ENCODE data around the gene ABT1. TPM values are rescaled to one million over a fixed set of nuclear protein-coding genes. Genes with fewer than 3 reads are reported as not detected.
"Not testable (repeated sequence)": the region's sequence is repeated elsewhere in the genome, so short reads cannot be mapped to it uniquely, and the experiment has no call there.

The ABT1 gene
- total RNA-seq (2014; rRNA removed; shearing (Covaris generic)) (10.9 and 12.9 TPM in 2 replicates), polyA plus RNA-seq (2016; fragmentation: Nextera tagmentation; extraction: Ambion mirVana) (17.3 and 17.6 TPM in 2 replicates)

DNA sequence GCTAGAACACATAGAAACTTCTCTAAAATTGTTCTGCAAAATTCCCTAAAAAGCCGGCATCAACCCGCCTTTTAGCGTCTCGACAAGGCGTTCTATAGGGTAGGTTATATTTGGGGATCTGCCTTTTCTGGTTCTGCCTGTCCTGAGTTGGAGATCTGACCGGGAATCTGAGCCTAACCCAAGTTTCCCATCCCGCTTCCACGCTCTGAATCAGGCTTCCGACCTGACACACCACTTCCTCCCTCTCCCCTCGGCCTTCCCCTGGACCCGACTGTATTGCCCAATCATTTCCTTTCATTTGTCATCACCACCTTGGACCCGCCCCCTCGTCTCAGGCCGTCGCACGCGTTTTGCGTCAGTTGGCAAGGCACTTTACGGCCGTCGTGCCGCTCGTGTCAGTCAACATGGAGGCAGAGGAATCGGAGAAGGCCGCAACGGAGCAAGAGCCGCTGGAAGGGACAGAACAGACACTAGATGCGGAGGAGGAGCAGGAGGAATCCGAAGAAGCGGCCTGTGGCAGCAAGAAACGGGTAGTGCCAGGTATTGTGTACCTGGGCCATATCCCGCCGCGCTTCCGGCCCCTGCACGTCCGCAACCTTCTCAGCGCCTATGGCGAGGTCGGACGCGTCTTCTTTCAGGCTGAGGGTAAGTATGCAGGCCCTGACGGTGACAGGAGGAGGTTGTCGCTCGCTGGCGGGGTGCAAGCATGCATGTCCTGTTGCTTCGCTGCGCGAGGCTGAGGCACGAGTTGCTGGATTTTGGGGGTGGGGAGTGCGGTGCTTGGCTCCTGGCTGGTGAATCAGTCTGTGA lies at the start of gene ABT1:
TSS of gene ABT1 (plus strand) at position 375 of the 810 bp plus-strand sequence. CDS start at position 405, 30 bp downstream.
- no peaks in the 10 kb centered on the region; the same call in 1 of the 2 replicates for H3K27me3 ChIP-seq (replicated peaks; ENCODE audit: insufficient read depth)
- peak within 1 kb of the TSS; percentile 71 for H3K27ac ChIP-seq
- no peaks in the 10 kb centered on the region for H3K9me2 ChIP-seq (ENCODE audit: insufficient read depth)
- WGBS, 2 experiments (ENCODE audit: low coverage in 1 of 2, low lambda C conversion rate in 2 of 2, missing lambda C conversion rate in 2 of 2) = 1% methylated on average over 51 of the region's 51 CpGs
- no peak for TF ChIP-seq EZH2phosphoT487 (IDR thresholded peaks at IDR 0.05; ENCODE audit: insufficient read depth, low read depth)
- no peak for TF ChIP-seq EZH2 (IDR thresholded peaks at IDR 0.05; ENCODE audit: insufficient read depth, poor library complexity, severe bottlenecking)
- in situ Hi-C loops (cut with MboI) = no loop called here
- H4K20me1 ChIP-seq (ENCODE audit: insufficient read depth) = no peaks in the 10 kb centered on the region
- peak within 1 kb of the TSS; percentile 96 for H3K4me3 ChIP-seq
- no peaks in the 10 kb centered on the region for H3K9me3 ChIP-seq (ENCODE audit: low read depth)
- 0 out of 2 replicates have a peak, but pooled peaks cover 5% of the 10 kb centered on the region for H3K4me1 ChIP-seq (ENCODE audit: insufficient read depth)
- H3K79me2 ChIP-seq (ENCODE audit: insufficient read depth) = peaks cover 30% of the 10 kb centered on the region
- peak; percentile 99 for DNase-seq
- H3K9ac ChIP-seq = peak within 1 kb of the TSS; percentile 95
- H2AFZ ChIP-seq = peak within 1 kb of the TSS; percentile 87
- peak within 1 kb of the TSS; percentile 93 for H3K4me2 ChIP-seq (ENCODE audit: unreplicated experiment)
- peaks cover 32% of the 10 kb centered on the region; the same call in 1 of the 2 replicates for H3F3A ChIP-seq (ENCODE audit: insufficient read depth)
- peaks cover 14% of the 10 kb centered on the region for H3K36me3 ChIP-seq (ENCODE audit: low read depth)

DNA sequence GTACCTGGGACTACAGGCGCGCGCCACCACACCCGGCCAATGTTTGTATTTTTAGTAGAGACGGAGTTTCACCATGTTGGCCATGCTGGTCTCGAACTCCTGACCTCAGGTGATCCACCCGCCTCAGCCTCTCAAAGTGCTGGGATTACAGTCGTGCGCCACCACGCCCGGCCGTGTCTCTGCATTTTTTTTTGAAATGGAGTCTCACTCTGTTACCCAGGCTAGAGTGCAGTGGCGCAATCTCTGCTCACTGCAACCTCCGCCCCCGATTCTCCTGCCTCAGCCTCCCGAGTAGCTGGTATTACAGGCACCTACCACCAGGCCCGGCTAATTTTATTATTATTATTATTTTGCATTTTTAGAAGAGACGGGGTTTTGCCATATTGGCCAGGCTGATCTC lies 49.4 kb upstream of the ABT1 start:
- not testable (repeated sequence) for H3K4me2 ChIP-seq (ENCODE audit: unreplicated experiment); H2AFZ ChIP-seq; H3K9ac ChIP-seq; H3K4me1 ChIP-seq (ENCODE audit: insufficient read depth); H3K9me3 ChIP-seq (ENCODE audit: low read depth); H3K27me3 ChIP-seq (replicated peaks; ENCODE audit: insufficient read depth); H4K20me1 ChIP-seq (ENCODE audit: insufficient read depth); H3F3A ChIP-seq (ENCODE audit: insufficient read depth); H3K27ac ChIP-seq; DNase-seq; H3K4me3 ChIP-seq; H3K9me2 ChIP-seq (ENCODE audit: insufficient read depth)
- WGBS, 2 experiments (ENCODE audit: low coverage in 1 of 2, low lambda C conversion rate in 2 of 2, missing lambda C conversion rate in 2 of 2) = 92 to 96% methylated on average over 18 of the region's 18 CpGs
- peaks cover 30% of the 10 kb centered on the region for H3K79me2 ChIP-seq (ENCODE audit: insufficient read depth)
- H3K36me3 ChIP-seq (ENCODE audit: low read depth) = peaks cover 30% of the 10 kb centered on the region
- in situ Hi-C loops (cut with MboI) = loop anchor here (25.0 kb wide), 1 partner anchor 210 kb away; no protein-coding TSS in a partner anchor

DNA sequence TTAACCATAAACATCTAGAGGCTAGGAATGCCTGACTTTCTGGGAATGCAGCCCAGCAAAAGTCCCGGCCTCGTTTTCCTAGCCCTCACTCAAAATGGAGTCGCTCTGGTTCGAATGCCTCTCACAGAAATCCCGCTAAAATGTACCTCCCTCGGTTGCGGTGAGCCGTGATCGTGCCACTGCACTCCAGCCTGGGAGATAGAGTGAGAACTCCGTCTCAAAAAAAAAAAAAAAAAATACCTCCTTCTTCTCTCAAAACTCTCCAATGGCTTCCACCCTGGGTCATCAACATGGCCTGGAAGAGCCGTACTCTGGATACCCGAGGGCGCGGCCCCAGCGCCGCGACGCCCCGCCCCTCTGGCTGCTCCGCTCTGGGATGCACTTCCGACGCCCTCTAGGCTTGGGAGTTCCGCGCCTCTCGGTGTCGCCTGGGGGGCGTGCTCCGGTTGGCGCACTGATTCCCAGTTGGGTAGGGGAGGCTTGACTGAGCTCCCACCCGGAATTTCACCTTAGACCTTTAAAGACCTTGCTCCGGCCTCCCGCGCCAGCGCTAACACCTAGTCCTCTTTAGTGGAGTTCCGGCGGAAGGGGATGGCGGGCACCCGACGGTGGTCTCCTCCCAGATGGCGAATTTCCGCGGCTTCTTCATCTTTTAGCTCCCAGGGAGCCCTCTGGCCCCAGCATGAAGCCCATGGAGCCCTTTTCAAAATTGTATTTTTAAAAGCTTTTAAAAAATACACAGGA lies 46.3 kb upstream of the ABT1 start:
- WGBS, 2 experiments (ENCODE audit: low coverage in 1 of 2, low lambda C conversion rate in 2 of 2, missing lambda C conversion rate in 2 of 2) = 8 to 9% methylated on average over 42 of the region's 42 CpGs

GRCh38 chr6:26552205-26552604 lies 44.5 kb upstream of the ABT1 start:
- in situ Hi-C loops (cut with MboI) = no loop called here
- H3K27ac ChIP-seq = no peak overlapping the region
- H3K79me2 ChIP-seq (ENCODE audit: insufficient read depth) = no peaks in the 10 kb centered on the region
- 0 out of 2 replicates have a peak, but pooled peaks cover 8% of the 10 kb centered on the region for H3K4me1 ChIP-seq (ENCODE audit: insufficient read depth)
- DNase-seq = no peak
- H3K4me3 ChIP-seq = 0 out of 2 replicates have a peak overlapping the region, but pooled peaks have one; percentile 74
- H2AFZ ChIP-seq = no peak overlapping the region
- H3K36me3 ChIP-seq (ENCODE audit: low read depth) = no peaks in the 10 kb centered on the region
- TF ChIP-seq EZH2phosphoT487 (IDR thresholded peaks at IDR 0.05; ENCODE audit: insufficient read depth, low read depth) = no peak
- no peak for TF ChIP-seq EZH2 (IDR thresholded peaks at IDR 0.05; ENCODE audit: insufficient read depth, poor library complexity, severe bottlenecking)
- WGBS, 2 experiments (ENCODE audit: low coverage in 1 of 2, low lambda C conversion rate in 2 of 2, missing lambda C conversion rate in 2 of 2) = 94 to 96% methylated on average over 10 of the region's 10 CpGs
- no peak overlapping the region for H3K9ac ChIP-seq
- no peaks in the 10 kb centered on the region for H3K9me3 ChIP-seq (ENCODE audit: low read depth)
- no peaks in the 10 kb centered on the region for H3K27me3 ChIP-seq (replicated peaks; ENCODE audit: insufficient read depth)
- H4K20me1 ChIP-seq (ENCODE audit: insufficient read depth) = no peaks in the 10 kb centered on the region
- H3K4me2 ChIP-seq (ENCODE audit: unreplicated experiment) = no peak overlapping the region
- peaks cover 33% of the 10 kb centered on the region for H3F3A ChIP-seq (ENCODE audit: insufficient read depth)
- no peaks in the 10 kb centered on the region for H3K9me2 ChIP-seq (ENCODE audit: insufficient read depth)

More for the DNA sequence above, 46.3 kb upstream of the ABT1 start:
- peak overlapping the region; percentile 56 for H3K9ac ChIP-seq
- no peaks in the 10 kb centered on the region for H3K9me3 ChIP-seq (ENCODE audit: low read depth)
- in situ Hi-C loops (cut with MboI) = no loop called here
- peak overlapping the region; percentile 95 for H2AFZ ChIP-seq
- H3K4me3 ChIP-seq = peak overlapping the region; percentile 77
- no peaks in the 10 kb centered on the region for H3K27me3 ChIP-seq (replicated peaks; ENCODE audit: insufficient read depth)
- peaks cover 16% of the 10 kb centered on the region for H3F3A ChIP-seq (ENCODE audit: insufficient read depth)
- peaks cover 16% of the 10 kb centered on the region for H3K36me3 ChIP-seq (ENCODE audit: low read depth)
- no peak for TF ChIP-seq EZH2 (IDR thresholded peaks at IDR 0.05; ENCODE audit: insufficient read depth, poor library complexity, severe bottlenecking)
- TF ChIP-seq EZH2phosphoT487 (IDR thresholded peaks at IDR 0.05; ENCODE audit: insufficient read depth, low read depth) = no peak
- H4K20me1 ChIP-seq (ENCODE audit: insufficient read depth) = no peaks in the 10 kb centered on the region
- DNase-seq = peak; percentile 75
- H3K4me1 ChIP-seq (ENCODE audit: insufficient read depth) = 0 out of 2 replicates have a peak, but pooled peaks cover 4% of the 10 kb centered on the region
- H3K79me2 ChIP-seq (ENCODE audit: insufficient read depth) = no peaks in the 10 kb centered on the region; the same call in 1 of the 2 replicates
- no peaks in the 10 kb centered on the region for H3K9me2 ChIP-seq (ENCODE audit: insufficient read depth)
- H3K4me2 ChIP-seq (ENCODE audit: unreplicated experiment) = peak overlapping the region; percentile 76
- H3K27ac ChIP-seq = no peak overlapping the region

Data from GM23248 (cell line).